Measurements from ENCODE around the gene UGGT2. TPM values are rescaled to one million over a fixed set of nuclear protein-coding genes. Genes with fewer than 3 reads are reported as not detected.

UGGT2 gene
- total and polyA plus RNA-seq, 9 of the 15 experiments (the other 6 are each of a cell fraction or from before 2014, with no cell fraction given) = 3.5 to 24.5 (median 18.3) TPM

DNA sequence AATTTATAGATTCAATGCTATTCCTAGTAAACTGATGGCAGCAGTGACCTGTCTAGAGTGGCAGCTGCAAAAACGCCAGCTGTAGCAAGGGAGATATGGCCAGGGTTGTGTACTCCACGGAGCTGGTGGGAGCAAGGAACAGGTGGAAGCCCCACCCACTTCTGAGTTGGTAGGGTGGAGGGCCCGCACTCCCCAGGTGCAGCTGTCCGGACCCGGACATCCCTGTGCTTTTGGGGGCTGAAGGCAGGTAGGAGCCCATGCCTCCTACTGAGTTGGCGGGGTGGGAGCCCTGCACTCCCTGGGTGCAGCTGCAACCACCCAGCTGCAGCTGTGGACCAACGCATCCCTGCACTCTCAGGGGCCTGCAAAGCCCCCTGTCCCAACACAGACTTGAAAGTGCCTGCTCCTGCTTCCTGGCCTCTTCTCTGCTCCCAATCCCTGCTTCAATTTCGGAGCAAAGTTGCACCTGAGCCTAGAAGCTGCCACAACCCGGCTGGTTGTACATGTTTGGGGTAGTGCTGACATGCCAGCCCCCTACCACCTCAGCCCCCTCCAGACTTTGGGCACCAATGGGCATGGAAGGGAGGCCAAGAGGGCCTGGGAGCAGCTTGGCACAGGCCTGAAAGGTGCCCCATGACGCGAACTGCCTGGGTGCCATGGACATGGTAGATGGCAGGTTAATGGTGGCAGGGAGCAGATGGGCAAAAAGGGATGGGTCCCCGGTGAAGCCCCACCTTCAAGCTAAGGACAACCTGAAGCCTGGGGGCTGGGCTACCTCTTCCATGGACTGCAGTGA lies 19.8 kb downstream of the UGGT2 start (continued):
- TF ChIP-seq TEAD2 (tag; IDR thresholded peaks at IDR 0.05) (no peak), PRPF4 (IDR thresholded peaks at IDR 0.05; ENCODE audit: insufficient read depth, low read depth, low read length, poor library complexity, severe bottlenecking) (no peak), ZC3H4 (CRISPR knock-in tag; IDR thresholded peaks at IDR 0.05; ENCODE audit: borderline replicate concordance) (no peak), ZNF609 (CRISPR knock-in tag; IDR thresholded peaks at IDR 0.05; ENCODE audit: borderline replicate concordance) (no peak), SLC30A9 (CRISPR knock-in tag; IDR thresholded peaks at IDR 0.05) (no peak), HMBOX1 (IDR thresholded peaks at IDR 0.05) (no peak), FOXK1 (CRISPR knock-in tag; IDR thresholded peaks at IDR 0.05; ENCODE audit: borderline replicate concordance) (no peak)
- TF ChIP-seq, protein P1, sequence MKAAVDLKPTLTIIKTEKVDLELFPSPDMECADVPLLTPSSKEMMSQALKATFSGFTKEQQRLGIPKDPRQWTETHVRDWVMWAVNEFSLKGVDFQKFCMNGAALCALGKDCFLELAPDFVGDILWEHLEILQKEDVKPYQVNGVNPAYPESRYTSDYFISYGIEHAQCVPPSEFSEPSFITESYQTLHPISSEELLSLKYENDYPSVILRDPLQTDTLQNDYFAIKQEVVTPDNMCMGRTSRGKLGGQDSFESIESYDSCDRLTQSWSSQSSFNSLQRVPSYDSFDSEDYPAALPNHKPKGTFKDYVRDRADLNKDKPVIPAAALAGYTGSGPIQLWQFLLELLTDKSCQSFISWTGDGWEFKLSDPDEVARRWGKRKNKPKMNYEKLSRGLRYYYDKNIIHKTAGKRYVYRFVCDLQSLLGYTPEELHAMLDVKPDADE (conservative IDR thresholded peaks at IDR 0.05; ENCODE audit: control insufficient read depth, low read depth, low read length) = no peak
